Measurements from ENCODE around the gene CNNM3.

Gene CNNM3

GRCh38 chr2:96769814-96770213, 46.3 kb upstream of the CNNM3 start:
- H3K36me3 ChIP-seq (ENCODE audit: low read length), result no peaks in the 10 kb centered on the region
- H3K79me2 ChIP-seq (ENCODE audit: insufficient read depth, low read length), result no peaks in the 10 kb centered on the region
- no peak overlapping the region for H3K4me2 ChIP-seq (ENCODE audit: low read depth, low read length, poor library complexity, severe bottlenecking)
- no peak overlapping the region for H2AFZ ChIP-seq (ENCODE audit: low read depth, low read length, severe bottlenecking)
- H3K4me3 ChIP-seq (ENCODE audit: insufficient read depth, low read length, poor library complexity, severe bottlenecking), result no peak overlapping the region
- peaks cover 5% of the 10 kb centered on the region; the same call in 1 of the 2 replicates for H3F3A ChIP-seq (ENCODE audit: insufficient read depth)
- H3K27ac ChIP-seq (ENCODE audit: low read depth, low read length), result no peak overlapping the region
- no peaks in the 10 kb centered on the region for H3K9me2 ChIP-seq (replicated peaks; ENCODE audit: insufficient read depth, low read length)
- H3K9me3 ChIP-seq (ENCODE audit: insufficient read depth, low read length), result no peaks in the 10 kb centered on the region
- H3K27me3 ChIP-seq (ENCODE audit: low read length), result no peaks in the 10 kb centered on the region
- no peaks in the 10 kb centered on the region for H4K20me1 ChIP-seq (ENCODE audit: low read depth, low read length)
- no peak overlapping the region for H3K9ac ChIP-seq (ENCODE audit: low read length)
- TF ChIP-seq EZH2phosphoT487 (conservative IDR thresholded peaks at IDR 0.05; ENCODE audit: low read length), result no peak
- TF ChIP-seq, protein P1, sequence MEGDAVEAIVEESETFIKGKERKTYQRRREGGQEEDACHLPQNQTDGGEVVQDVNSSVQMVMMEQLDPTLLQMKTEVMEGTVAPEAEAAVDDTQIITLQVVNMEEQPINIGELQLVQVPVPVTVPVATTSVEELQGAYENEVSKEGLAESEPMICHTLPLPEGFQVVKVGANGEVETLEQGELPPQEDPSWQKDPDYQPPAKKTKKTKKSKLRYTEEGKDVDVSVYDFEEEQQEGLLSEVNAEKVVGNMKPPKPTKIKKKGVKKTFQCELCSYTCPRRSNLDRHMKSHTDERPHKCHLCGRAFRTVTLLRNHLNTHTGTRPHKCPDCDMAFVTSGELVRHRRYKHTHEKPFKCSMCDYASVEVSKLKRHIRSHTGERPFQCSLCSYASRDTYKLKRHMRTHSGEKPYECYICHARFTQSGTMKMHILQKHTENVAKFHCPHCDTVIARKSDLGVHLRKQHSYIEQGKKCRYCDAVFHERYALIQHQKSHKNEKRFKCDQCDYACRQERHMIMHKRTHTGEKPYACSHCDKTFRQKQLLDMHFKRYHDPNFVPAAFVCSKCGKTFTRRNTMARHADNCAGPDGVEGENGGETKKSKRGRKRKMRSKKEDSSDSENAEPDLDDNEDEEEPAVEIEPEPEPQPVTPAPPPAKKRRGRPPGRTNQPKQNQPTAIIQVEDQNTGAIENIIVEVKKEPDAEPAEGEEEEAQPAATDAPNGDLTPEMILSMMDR (IDR thresholded peaks at IDR 0.05; ENCODE audit: insufficient read depth, low read length, poor library complexity, severe bottlenecking), result no peak

DNA sequence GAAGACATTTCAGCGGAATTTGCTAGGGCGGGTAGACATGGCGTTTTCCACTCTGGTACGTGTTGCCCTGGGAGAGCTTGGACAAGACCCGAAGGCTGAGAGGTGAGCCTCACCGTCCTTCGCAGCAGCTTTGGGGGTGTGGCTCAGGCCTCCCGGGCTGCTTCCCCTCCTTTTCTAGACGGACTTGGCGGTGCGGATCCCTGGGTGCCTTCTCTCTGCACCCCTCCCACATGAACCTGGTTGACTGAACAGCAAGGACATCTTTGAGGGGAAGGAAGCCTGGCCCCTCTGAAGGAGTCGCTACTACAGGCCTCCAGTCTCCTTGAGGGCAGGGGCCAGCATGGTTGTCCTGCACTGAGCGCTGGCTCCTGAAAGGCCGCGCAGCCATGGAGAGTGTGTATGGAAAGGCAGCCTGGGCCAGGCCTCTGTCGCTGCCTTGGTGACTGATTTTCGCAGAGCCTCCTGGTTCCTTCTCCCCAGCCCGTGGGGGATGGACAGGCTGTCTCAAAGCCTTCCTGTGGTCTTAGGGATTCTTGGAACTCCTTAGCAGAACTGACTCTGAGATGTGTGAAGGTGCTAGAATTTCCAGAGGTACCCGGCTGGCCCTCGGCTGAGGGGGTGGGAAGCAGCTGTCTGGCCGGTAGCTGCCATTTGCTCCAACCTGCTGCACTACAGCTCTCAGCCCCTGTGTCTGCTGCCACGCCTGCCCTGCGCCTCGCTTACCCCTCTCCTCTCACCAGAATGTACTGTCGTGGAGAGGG, 45.4 kb upstream of the CNNM3 start:
- no peak overlapping the region for H3K9ac ChIP-seq (ENCODE audit: low read length)
- no peak overlapping the region for H2AFZ ChIP-seq (ENCODE audit: low read depth, low read length, severe bottlenecking)
- no peaks in the 10 kb centered on the region for H3K9me2 ChIP-seq (replicated peaks; ENCODE audit: insufficient read depth, low read length)
- H3F3A ChIP-seq (ENCODE audit: insufficient read depth), result peaks cover 5% of the 10 kb centered on the region; the same call in 1 of the 2 replicates
- TF ChIP-seq EZH2phosphoT487 (conservative IDR thresholded peaks at IDR 0.05; ENCODE audit: low read length), result no peak
- TF ChIP-seq, protein P1 (IDR thresholded peaks at IDR 0.05; ENCODE audit: insufficient read depth, low read length, poor library complexity, severe bottlenecking), result no peak
- H3K36me3 ChIP-seq (ENCODE audit: low read length), result no peaks in the 10 kb centered on the region
- H3K27me3 ChIP-seq (ENCODE audit: low read length), result no peaks in the 10 kb centered on the region
- H3K9me3 ChIP-seq (ENCODE audit: insufficient read depth, low read length), result no peaks in the 10 kb centered on the region
- H3K27ac ChIP-seq (ENCODE audit: low read depth, low read length), result no peak overlapping the region
- H3K79me2 ChIP-seq (ENCODE audit: insufficient read depth, low read length), result no peaks in the 10 kb centered on the region
- H3K4me3 ChIP-seq (ENCODE audit: insufficient read depth, low read length, poor library complexity, severe bottlenecking), result no peak overlapping the region
- H3K4me2 ChIP-seq (ENCODE audit: low read depth, low read length, poor library complexity, severe bottlenecking), result no peak overlapping the region
- H4K20me1 ChIP-seq (ENCODE audit: low read depth, low read length), result no peaks in the 10 kb centered on the region

- Histone ChIP-seq H3K9ac (ENCODE audit: low read length) (no peak overlapping the region), H3K4me3 (ENCODE audit: insufficient read depth, low read length, poor library complexity, severe bottlenecking) (no peak overlapping the region), H4K20me1 (ENCODE audit: low read depth, low read length) (no peaks in the 10 kb centered on the region), H3K27ac (ENCODE audit: low read depth, low read length) (no peak overlapping the region), H3K36me3 (ENCODE audit: low read length) (no peaks in the 10 kb centered on the region), H3K4me2 (ENCODE audit: low read depth, low read length, poor library complexity, severe bottlenecking) (no peak overlapping the region), H3K9me2 (replicated peaks; ENCODE audit: insufficient read depth, low read length) (no peaks in the 10 kb centered on the region), H3F3A (ENCODE audit: insufficient read depth) (peaks cover 5% of the 10 kb centered on the region; the same call in 1 of the 2 replicates), H2AFZ (ENCODE audit: low read depth, low read length, severe bottlenecking) (no peak overlapping the region), H3K79me2 (ENCODE audit: insufficient read depth, low read length) (no peaks in the 10 kb centered on the region), H3K27me3 (ENCODE audit: low read length) (no peaks in the 10 kb centered on the region), H3K9me3 (ENCODE audit: insufficient read depth, low read length) (no peaks in the 10 kb centered on the region)
- TF ChIP-seq, protein P1 (IDR thresholded peaks at IDR 0.05; ENCODE audit: insufficient read depth, low read length, poor library complexity, severe bottlenecking), result no peak
- no peak for TF ChIP-seq EZH2phosphoT487 (conservative IDR thresholded peaks at IDR 0.05; ENCODE audit: low read length)
These were observed 44.1 kb upstream of the CNNM3 start for GRCh38 chr2:96771796-96772618.
